GM12891 (cell line): ENCODE data around the gene DMAC1.
A peak's percentile ranks its signal among the peaks of the same experiment; 100 is the strongest.

Experiments
- DNase-seq: peaks from one replicate; pipeline ENCODE4 v3.0.0; 2011; ENCODE audit warnings: low spot score; ENCODE audit not compliant: insufficient read length
- FAIRE-seq: peaks from 2 replicates; lab custom pipeline; 2011; peaks lifted over from hg19 to GRCh38; lab: Jason Lieb, UNC
- PAX5 ChIP-seq: IDR thresholded peaks from 2 replicates; pipeline ENCODE4 v1.6.1; 2011; ENCODE audit warnings: low read length, moderate library complexity, mild to moderate bottlenecking; ENCODE audit not compliant: insufficient read depth, severe bottlenecking
- POLR2A ChIP-seq: IDR thresholded peaks from 2 replicates; pipeline ENCODE4 v1.6.1; 2011; ENCODE audit warnings: low read depth, low read length, control low read depth
- POLR2AphosphoS5 ChIP-seq: IDR thresholded peaks from 2 replicates; pipeline ENCODE4 v1.6.1; 2011; ENCODE audit warnings: low read depth, low read length, control low read depth
- POU2F2 ChIP-seq: IDR thresholded peaks from 2 replicates; pipeline ENCODE4 v1.6.1; 2011; ENCODE audit warnings: low read depth, mild to moderate bottlenecking, control low read depth, low read length, moderate library complexity
- SPI1 ChIP-seq: IDR thresholded peaks from 2 replicates; pipeline ENCODE4 v1.6.1; 2011; ENCODE audit warnings: low read depth, low read length, control low read depth
- TAF1 ChIP-seq: IDR thresholded peaks from 2 replicates; pipeline ENCODE4 v1.6.1; 2011; ENCODE audit warnings: low read depth, low read length, control low read depth

Gene DMAC1

DNA sequence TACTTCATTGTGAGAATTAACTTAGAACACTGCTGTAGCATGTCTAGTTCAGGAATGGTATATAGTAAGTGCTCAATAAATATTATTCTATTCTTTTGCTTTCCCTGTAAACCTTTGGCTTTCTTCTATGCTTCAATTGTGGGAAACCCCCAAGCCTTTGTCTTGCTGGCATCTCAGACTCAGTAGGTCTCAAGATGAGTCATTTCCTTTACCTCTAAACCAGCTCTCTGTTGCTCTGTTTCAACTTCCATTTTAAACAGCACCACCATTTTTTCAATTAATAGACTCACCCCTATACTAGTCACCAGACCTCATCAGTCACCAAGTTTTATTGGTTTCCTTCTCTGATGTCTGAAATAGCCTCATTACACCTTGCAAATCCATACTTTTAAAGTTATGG, 43.5 kb downstream of the DMAC1 start:
- DNase-seq (peak; percentile 7), FAIRE-seq (peak; percentile 65)
- no peak for TF ChIP-seq PAX5
- TF ChIP-seq POU2F2 = no peak

DNA sequence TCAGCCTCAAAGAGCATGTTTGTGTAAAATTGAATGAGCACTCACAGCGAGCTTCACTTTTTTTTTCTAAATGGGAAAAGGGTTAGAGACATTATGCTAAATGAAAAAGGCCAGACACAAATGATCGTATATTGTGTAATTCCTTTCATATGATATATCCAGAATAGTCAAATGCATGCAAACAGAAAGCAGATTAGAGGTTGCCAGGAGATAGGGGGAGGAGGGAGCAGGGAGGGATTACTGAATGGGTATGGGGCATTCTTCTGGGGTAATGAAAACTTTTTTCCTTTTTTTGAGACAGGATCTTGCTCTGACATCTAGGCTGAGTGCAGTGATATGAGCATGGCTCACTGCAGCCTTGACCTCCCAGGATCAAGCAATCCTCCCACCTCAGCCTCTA, 47.1 kb downstream of the DMAC1 start:
- TF ChIP-seq SPI1 (no peak), POLR2A (no peak), PAX5 (no peak), POLR2AphosphoS5 (no peak), POU2F2 (no peak), TAF1 (no peak)
- FAIRE-seq (no peak), DNase-seq (no peak)
